Transverse colon (tissue), 4 donors: Measurements from ENCODE around the gene C2CD4C.

Experiments used
- POLR2AphosphoS5 ChIP-seq, 3 donors: sonication (generic); formaldehyde crosslinking; IDR thresholded peaks; one replicate each; pipeline ENCODE4 v1.6.1; 2016; ENCODE audit warnings: antibody characterized with exemption in 3 of 3
- TF ChIP-seq, protein P1 (sequence below), 5 experiments: fragments of 200-600 bp in 3 of 5; fragments of 450-650 bp in 2 of 5; sonication (generic) in 3 of 5; IDR thresholded peaks; 1 replicate in 2 of 5; 2 replicates in 3 of 5; pipeline ENCODE4 v1.5.1; 2016 to 2017; ENCODE audit warnings: antibody characterized with exemption in 5 of 5, inconsistent platforms in 3 of 5, mild to moderate bottlenecking in 2 of 5, moderate library complexity in 1 of 5

DNA sequence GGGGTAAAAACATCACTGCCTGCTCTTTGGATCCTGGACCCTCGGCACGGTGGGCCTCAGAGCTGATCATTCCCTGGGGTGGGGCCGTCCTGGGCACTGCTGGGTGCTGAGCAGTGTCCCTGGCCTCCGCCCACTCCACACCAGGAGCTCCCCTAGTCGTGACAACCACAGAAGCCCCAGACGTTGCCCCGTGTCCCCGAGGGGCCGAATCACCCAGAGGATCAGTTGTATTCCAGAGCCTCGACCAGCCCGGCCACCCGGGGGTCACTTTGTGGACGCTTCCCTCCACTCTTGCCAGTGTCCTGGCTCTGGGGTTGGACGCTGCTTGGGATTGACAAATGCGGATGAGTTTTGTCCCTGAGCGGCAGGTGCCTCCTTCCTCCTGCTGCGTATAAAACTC lies 10.2 kb downstream of the C2CD4C start:
- TF ChIP-seq, protein P1, sequence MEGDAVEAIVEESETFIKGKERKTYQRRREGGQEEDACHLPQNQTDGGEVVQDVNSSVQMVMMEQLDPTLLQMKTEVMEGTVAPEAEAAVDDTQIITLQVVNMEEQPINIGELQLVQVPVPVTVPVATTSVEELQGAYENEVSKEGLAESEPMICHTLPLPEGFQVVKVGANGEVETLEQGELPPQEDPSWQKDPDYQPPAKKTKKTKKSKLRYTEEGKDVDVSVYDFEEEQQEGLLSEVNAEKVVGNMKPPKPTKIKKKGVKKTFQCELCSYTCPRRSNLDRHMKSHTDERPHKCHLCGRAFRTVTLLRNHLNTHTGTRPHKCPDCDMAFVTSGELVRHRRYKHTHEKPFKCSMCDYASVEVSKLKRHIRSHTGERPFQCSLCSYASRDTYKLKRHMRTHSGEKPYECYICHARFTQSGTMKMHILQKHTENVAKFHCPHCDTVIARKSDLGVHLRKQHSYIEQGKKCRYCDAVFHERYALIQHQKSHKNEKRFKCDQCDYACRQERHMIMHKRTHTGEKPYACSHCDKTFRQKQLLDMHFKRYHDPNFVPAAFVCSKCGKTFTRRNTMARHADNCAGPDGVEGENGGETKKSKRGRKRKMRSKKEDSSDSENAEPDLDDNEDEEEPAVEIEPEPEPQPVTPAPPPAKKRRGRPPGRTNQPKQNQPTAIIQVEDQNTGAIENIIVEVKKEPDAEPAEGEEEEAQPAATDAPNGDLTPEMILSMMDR (IDR thresholded peaks at IDR 0.05): no peak
- no peak for TF ChIP-seq POLR2AphosphoS5 (IDR thresholded peaks at IDR 0.05)
